WTC11 (cell line): ENCODE measurements around the gene ALG14. TPM values are rescaled to one million over a fixed set of nuclear protein-coding genes. Genes with fewer than 3 reads are reported as not detected.
"Not testable (repeated sequence)": the region's sequence is repeated elsewhere in the genome, so short reads cannot be mapped to it uniquely, and the experiment has no call there.

ENCODE experiments used
- ATAC-seq: fragments of 200-7000 bp; cut with Tn5 transposase; 2 replicates; pipeline ENCODE4 v1.10.0; 2021; ENCODE audit warnings: mild to moderate bottlenecking, moderate library complexity
- CTCF ChIA-PET: fragments of 300-600 bp; sonication (Branson Sonifier 250); formaldehyde crosslinking; loops from one replicate; lab custom pipeline; 2021; ENCODE audit warnings: antibody characterized with exemption; lab: Charles Lee
- POLR2A ChIA-PET: fragments of 350-600 bp; sonication (Branson Sonifier 250); formaldehyde crosslinking; loops from one replicate; lab custom pipeline; 2021; ENCODE audit warnings: antibody characterized with exemption; lab: Charles Lee
- DNase-seq: peaks from one replicate; pipeline ENCODE4 v3.0.0; 2021; ENCODE audit warnings: low spot score
- H3K27ac Mint-ChIP-seq: 2 replicates; pipeline ENCODE4 v1.8.0; 2021; ENCODE audit warnings: mixed read lengths
- H3K27me3 Mint-ChIP-seq: 2 replicates; pipeline ENCODE4 v1.8.0; 2021; ENCODE audit warnings: low read depth, mild to moderate bottlenecking, moderate library complexity, mixed read lengths
- H3K36me3 Mint-ChIP-seq: 2 replicates; pipeline ENCODE4 v1.8.0; 2021; ENCODE audit warnings: mixed read lengths
- H3K4me1 Mint-ChIP-seq: 2 replicates; pipeline ENCODE4 v1.8.0; 2022; ENCODE audit warnings: mixed read lengths
- H3K4me3 Mint-ChIP-seq: 2 replicates; pipeline ENCODE4 v1.8.0; 2021; ENCODE audit warnings: mild to moderate bottlenecking, moderate library complexity, mixed read lengths
- H3K9me3 Mint-ChIP-seq: 2 replicates; pipeline ENCODE4 v1.8.0; 2021; ENCODE audit warnings: mixed read lengths
- AR ChIP-seq: fragments of 250-450 bp; sonication (Bioruptor Pico); IDR thresholded peaks from 2 replicates; pipeline ENCODE4 v1.9.0; 2021; ENCODE audit warnings: mild to moderate bottlenecking
- CDX4 ChIP-seq: fragments of 250-450 bp; sonication (Bioruptor Pico); IDR thresholded peaks from 2 replicates; pipeline ENCODE4 v1.9.0; 2021; ENCODE audit warnings: moderate library complexity, mild to moderate bottlenecking, inconsistent platforms, borderline replicate concordance
- CREB1 ChIP-seq: sonication (generic); formaldehyde crosslinking; IDR thresholded peaks from 2 replicates; pipeline ENCODE4 v1.8.0; 2023; ENCODE audit warnings: mild to moderate bottlenecking, missing genetic modification reagents
- ELF4 ChIP-seq: sonication (generic); formaldehyde crosslinking; IDR thresholded peaks from 2 replicates; pipeline ENCODE4 v1.8.1; 2022; ENCODE audit warnings: low read depth, mild to moderate bottlenecking, moderate library complexity, missing genetic modification reagents
- IRF2 ChIP-seq: sonication (generic); formaldehyde crosslinking; IDR thresholded peaks from 2 replicates; pipeline ENCODE4 v1.8.0; 2022; ENCODE audit warnings: low read depth, missing genetic modification reagents, borderline replicate concordance
- NFATC4 ChIP-seq: fragments of 250-450 bp; sonication (Bioruptor Pico); IDR thresholded peaks from 2 replicates; pipeline ENCODE4 v1.9.0; 2021; ENCODE audit warnings: mild to moderate bottlenecking
- NR3C1 ChIP-seq: sonication (generic); formaldehyde crosslinking; conservative IDR thresholded peaks from 2 replicates; pipeline ENCODE4 v1.8.1; 2023; ENCODE audit warnings: low read depth, mild to moderate bottlenecking, missing genetic modification reagents
- RELA ChIP-seq: sonication (generic); formaldehyde crosslinking; IDR thresholded peaks from 2 replicates; pipeline ENCODE4 v1.8.1; 2022; ENCODE audit warnings: missing genetic modification reagents, mild to moderate bottlenecking, borderline replicate concordance
- RORB ChIP-seq: fragments of 250-450 bp; sonication (Bioruptor Pico); IDR thresholded peaks from 2 replicates; pipeline ENCODE4 v1.9.0; 2021; ENCODE audit warnings: mild to moderate bottlenecking
- SMAD3 ChIP-seq: sonication (generic); formaldehyde crosslinking; IDR thresholded peaks from 2 replicates; pipeline ENCODE4 v1.8.0; 2022; ENCODE audit warnings: missing genetic modification reagents, mild to moderate bottlenecking, borderline replicate concordance
- ZBTB43 ChIP-seq: sonication (generic); formaldehyde crosslinking; IDR thresholded peaks from 2 replicates; pipeline ENCODE4 v1.8.1; 2023; ENCODE audit warnings: mild to moderate bottlenecking, missing genetic modification reagents
- ZNF317 ChIP-seq: sonication (generic); formaldehyde crosslinking; IDR thresholded peaks from 2 replicates; pipeline ENCODE4 v1.8.1; 2023; ENCODE audit warnings: low read depth, mild to moderate bottlenecking, moderate library complexity, missing genetic modification reagents, borderline replicate concordance
- ZNF396 ChIP-seq: fragments of 250-450 bp; sonication (Bioruptor Pico); IDR thresholded peaks from 2 replicates; pipeline ENCODE4 v1.8.0; 2021; ENCODE audit warnings: mild to moderate bottlenecking, moderate library complexity, borderline replicate concordance
- total RNA-seq: library from RNA; stranded (reverse); gene quantifications from 3 replicates; pipeline ENCODE4 v1.2.3, GENCODE V29; 2021
- TF ChIP-seq, protein P1 (sequence below): fragments of 200-600 bp; IDR thresholded peaks from 2 replicates; pipeline ENCODE4 v1.8.0; 2022; ENCODE audit warnings: antibody characterized with exemption
- TF ChIP-seq, protein P2 (sequence below): sonication (generic); formaldehyde crosslinking; IDR thresholded peaks from 2 replicates; pipeline ENCODE4 v1.8.1; 2022; ENCODE audit warnings: mild to moderate bottlenecking, missing genetic modification reagents, moderate library complexity, borderline replicate concordance
- TF ChIP-seq, protein P3 (sequence below): fragments of 250-450 bp; sonication (Bioruptor Pico); IDR thresholded peaks from 2 replicates; pipeline ENCODE4 v2.1.2; 2022; ENCODE audit warnings: mild to moderate bottlenecking, moderate library complexity

Gene ALG14
- total RNA-seq, 1 experiment from 2014 or later, result 2.3 TPM

- ATAC-seq, DNase-seq, CTCF ChIA-PET, POLR2A ChIA-PET, H3K4me1 Mint-ChIP-seq, H3K27ac Mint-ChIP-seq, H3K36me3 Mint-ChIP-seq, H3K27me3 Mint-ChIP-seq, H3K4me3 Mint-ChIP-seq: not testable (repeated sequence)
- peaks cover 26% of the 10 kb centered on the region for H3K9me3 Mint-ChIP-seq
These were observed 18.5 kb upstream of the ALG14 start for GRCh38 chr1:95091290-95091689.

DNA sequence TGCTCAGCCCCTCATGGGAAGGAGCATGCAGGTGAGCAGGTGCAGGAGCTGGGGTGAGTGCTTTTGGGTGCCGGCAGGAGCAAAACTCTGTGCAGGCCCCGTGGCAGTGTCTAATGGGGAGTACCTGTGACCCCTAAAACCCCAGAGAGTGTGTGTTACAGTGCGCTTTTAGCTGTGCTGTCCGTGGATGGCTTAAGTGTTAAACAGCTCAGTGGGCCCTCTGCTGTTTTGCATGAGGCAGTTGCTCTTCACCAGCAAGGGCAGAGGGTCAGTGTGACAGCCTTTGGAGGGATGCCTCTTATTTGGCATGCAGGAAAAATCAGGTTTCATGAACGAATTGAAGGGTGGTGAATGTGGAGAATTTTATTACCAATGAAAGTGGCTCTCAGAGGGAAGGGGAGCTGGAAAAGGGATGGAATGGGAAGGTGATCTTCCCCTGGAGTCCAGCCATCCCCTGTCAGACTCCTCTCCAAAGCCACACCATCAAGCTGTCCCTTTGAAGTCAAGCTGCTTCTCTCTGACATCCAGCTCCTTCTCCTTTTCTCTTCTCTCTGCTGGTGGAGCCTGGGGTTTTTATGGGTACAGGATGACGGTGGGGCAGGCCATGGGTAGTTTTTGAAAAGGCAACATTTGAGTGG is 17.0 kb upstream of the ALG14 start:
- Mint-ChIP-seq H3K4me1 (peaks cover 18% of the 10 kb centered on the region), H3K27me3 (no peaks in the 10 kb centered on the region), H3K36me3 (peaks cover 2% of the 10 kb centered on the region; the same call in 1 of the 2 replicates), H3K9me3 (peaks cover 26% of the 10 kb centered on the region), H3K4me3 (no peak overlapping the region), H3K27ac (no peak overlapping the region)
- DNase-seq, result no peak
- ChIA-PET CTCF (no interaction called here), POLR2A (no interaction called here)
- TF ChIP-seq, protein P1, sequence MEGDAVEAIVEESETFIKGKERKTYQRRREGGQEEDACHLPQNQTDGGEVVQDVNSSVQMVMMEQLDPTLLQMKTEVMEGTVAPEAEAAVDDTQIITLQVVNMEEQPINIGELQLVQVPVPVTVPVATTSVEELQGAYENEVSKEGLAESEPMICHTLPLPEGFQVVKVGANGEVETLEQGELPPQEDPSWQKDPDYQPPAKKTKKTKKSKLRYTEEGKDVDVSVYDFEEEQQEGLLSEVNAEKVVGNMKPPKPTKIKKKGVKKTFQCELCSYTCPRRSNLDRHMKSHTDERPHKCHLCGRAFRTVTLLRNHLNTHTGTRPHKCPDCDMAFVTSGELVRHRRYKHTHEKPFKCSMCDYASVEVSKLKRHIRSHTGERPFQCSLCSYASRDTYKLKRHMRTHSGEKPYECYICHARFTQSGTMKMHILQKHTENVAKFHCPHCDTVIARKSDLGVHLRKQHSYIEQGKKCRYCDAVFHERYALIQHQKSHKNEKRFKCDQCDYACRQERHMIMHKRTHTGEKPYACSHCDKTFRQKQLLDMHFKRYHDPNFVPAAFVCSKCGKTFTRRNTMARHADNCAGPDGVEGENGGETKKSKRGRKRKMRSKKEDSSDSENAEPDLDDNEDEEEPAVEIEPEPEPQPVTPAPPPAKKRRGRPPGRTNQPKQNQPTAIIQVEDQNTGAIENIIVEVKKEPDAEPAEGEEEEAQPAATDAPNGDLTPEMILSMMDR, result no peak
- TF ChIP-seq CDX4 (CRISPR knock-in tag), result no peak
- ATAC-seq, result no peak

- POLR2A ChIA-PET, result no interaction called here
- Mint-ChIP-seq H3K27ac (no peak overlapping the region), H3K9me3 (peaks cover 26% of the 10 kb centered on the region), H3K4me1 (peaks cover 25% of the 10 kb centered on the region), H3K36me3 (peaks cover 2% of the 10 kb centered on the region; the same call in 1 of the 2 replicates), H3K27me3 (no peaks in the 10 kb centered on the region), H3K4me3 (no peak overlapping the region)
- TF ChIP-seq CREB1 (CRISPR knock-in tag) (no peak), NR3C1 (no peak), SMAD3 (CRISPR knock-in tag) (no peak), NFATC4 (CRISPR knock-in tag) (no peak), ZBTB43 (no peak)
- TF ChIP-seq, protein P2, sequence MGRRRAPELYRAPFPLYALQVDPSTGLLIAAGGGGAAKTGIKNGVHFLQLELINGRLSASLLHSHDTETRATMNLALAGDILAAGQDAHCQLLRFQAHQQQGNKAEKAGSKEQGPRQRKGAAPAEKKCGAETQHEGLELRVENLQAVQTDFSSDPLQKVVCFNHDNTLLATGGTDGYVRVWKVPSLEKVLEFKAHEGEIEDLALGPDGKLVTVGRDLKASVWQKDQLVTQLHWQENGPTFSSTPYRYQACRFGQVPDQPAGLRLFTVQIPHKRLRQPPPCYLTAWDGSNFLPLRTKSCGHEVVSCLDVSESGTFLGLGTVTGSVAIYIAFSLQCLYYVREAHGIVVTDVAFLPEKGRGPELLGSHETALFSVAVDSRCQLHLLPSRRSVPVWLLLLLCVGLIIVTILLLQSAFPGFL, result no peak
- ATAC-seq (no peak), DNase-seq (no peak)
- CTCF ChIA-PET, result interaction anchor here (1.1 kb wide), 1 partner anchor 15 kb away, joined by 4 read pairs; the partner anchor contains the start of gene ALG14
These were observed 15.6 kb upstream of the ALG14 start for GRCh38 chr1:95088303-95088702.

DNA sequence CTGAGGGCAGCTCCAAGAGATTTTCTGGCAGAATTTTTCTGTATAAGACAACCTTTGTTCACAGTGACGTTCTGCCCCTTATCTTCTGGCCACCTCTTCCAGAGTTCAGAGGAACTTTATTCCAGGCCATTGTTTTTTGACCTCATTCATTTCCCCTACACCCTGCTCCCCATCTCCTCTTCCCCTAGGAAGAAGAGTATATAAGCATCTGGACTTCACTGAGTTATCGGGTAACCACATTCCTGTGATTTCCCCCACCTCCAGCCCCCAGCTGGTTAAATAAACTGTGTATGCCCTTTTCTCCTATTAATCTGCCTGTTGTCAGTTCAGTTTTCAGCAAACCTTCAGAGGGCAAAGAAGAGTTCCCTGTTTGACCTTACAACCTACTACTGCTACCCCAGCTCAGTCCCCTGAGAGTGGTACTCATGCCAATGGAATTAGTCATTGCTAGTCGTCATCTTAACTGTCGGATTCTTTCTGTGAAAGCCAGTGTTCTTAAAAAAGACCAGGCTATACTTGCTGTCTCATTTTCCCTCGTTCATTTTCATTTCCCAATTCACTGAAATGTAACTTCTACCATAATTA is 14.3 kb upstream of the ALG14 start:
- POLR2A ChIA-PET, result no interaction called here
- CTCF ChIA-PET, result interaction anchor here (1.1 kb wide), 1 partner anchor 147 kb away, joined by 7 read pairs; the partner anchor contains the start of gene RWDD3
- H3K9me3 Mint-ChIP-seq, result peaks cover 22% of the 10 kb centered on the region
- no peaks in the 10 kb centered on the region for H3K27me3 Mint-ChIP-seq
- peaks cover 2% of the 10 kb centered on the region; the same call in 1 of the 2 replicates for H3K36me3 Mint-ChIP-seq
- peaks cover 29% of the 10 kb centered on the region for H3K4me1 Mint-ChIP-seq
- DNase-seq, result no peak
- ATAC-seq, result peak; percentile 55
- H3K4me3 Mint-ChIP-seq, result no peak overlapping the region
- no peak overlapping the region for H3K27ac Mint-ChIP-seq
- no peak for TF ChIP-seq ZNF396 (CRISPR knock-in tag)
- TF ChIP-seq SMAD3 (CRISPR knock-in tag), result no peak
- TF ChIP-seq RORB (CRISPR knock-in tag), result no peak
- TF ChIP-seq RELA (CRISPR knock-in tag), result no peak
- TF ChIP-seq, protein P2, result no peak
- TF ChIP-seq ZNF317 (CRISPR knock-in tag), result no peak
- no peak for TF ChIP-seq AR (CRISPR knock-in tag)
- no peak for TF ChIP-seq ELF4 (CRISPR knock-in tag)
- TF ChIP-seq, protein P3, sequence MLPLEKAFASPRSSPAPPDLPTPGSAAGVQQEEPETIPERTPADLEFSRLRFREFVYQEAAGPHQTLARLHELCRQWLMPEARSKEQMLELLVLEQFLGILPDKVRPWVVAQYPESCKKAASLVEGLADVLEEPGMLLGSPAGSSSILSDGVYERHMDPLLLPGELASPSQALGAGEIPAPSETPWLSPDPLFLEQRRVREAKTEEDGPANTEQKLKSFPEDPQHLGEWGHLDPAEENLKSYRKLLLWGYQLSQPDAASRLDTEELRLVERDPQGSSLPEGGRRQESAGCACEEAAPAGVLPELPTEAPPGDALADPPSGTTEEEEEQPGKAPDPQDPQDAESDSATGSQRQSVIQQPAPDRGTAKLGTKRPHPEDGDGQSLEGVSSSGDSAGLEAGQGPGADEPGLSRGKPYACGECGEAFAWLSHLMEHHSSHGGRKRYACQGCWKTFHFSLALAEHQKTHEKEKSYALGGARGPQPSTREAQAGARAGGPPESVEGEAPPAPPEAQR, result no peak
- TF ChIP-seq IRF2 (CRISPR knock-in tag), result no peak
